ENCODE results near the gene EGFLAM.

EGFLAM gene

DNA sequence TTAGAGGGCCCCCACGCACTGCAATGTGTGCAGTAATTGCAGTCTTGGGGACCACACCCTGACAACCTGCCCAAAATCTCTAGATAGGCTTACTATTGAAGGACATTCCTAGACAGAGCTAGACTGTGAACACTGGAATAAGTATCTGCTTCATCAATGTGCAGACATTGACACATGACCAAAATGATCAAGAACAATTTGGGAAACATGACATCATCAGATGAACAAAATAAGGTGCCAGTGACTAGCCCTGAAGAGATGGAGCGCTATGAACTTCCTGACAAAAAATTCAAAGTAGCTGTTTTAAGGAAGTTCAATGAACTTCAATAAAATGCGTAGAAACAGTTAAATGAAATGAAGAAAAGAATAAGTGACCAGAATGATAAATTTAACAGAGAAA is 15.3 kb downstream of the EGFLAM start:
- Histone ChIP-seq H3F3A (ENCODE audit: insufficient read depth, low read length) (no peaks in the 10 kb centered on the region), H3K4me2 (ENCODE audit: low read length) (no peak overlapping the region), H3K36me3 (ENCODE audit: insufficient read depth, low read length) (no peaks in the 10 kb centered on the region)

DNA sequence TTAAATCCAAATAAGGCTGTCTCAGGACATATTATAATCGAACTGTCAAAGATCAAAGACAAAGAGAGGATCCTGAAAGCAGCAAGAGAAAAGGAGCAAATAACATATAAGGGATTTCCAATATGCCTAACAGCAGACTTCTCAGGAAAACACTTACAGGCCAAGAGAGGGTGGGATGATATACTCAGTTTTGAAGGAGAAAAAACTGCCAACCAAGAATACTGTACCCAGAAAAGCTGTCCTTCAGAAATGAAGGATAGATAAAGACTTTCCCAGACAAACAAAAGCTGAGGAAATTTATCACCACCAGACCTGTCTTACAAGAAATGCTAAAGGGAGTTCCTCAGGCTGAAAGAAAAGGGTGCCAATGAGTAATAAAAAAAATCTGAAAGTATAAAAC is 16.0 kb downstream of the EGFLAM start:
- no peak overlapping the region for H3K9ac ChIP-seq (ENCODE audit: low read length)
- no peak for TF ChIP-seq EZH2 (IDR thresholded peaks at IDR 0.05; ENCODE audit: borderline replicate concordance, low read length)
- TF ChIP-seq, protein P1, sequence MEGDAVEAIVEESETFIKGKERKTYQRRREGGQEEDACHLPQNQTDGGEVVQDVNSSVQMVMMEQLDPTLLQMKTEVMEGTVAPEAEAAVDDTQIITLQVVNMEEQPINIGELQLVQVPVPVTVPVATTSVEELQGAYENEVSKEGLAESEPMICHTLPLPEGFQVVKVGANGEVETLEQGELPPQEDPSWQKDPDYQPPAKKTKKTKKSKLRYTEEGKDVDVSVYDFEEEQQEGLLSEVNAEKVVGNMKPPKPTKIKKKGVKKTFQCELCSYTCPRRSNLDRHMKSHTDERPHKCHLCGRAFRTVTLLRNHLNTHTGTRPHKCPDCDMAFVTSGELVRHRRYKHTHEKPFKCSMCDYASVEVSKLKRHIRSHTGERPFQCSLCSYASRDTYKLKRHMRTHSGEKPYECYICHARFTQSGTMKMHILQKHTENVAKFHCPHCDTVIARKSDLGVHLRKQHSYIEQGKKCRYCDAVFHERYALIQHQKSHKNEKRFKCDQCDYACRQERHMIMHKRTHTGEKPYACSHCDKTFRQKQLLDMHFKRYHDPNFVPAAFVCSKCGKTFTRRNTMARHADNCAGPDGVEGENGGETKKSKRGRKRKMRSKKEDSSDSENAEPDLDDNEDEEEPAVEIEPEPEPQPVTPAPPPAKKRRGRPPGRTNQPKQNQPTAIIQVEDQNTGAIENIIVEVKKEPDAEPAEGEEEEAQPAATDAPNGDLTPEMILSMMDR (IDR thresholded peaks at IDR 0.05; ENCODE audit: low read length) = no peak
- H3K79me2 ChIP-seq (ENCODE audit: insufficient read depth, low read length) = no peaks in the 10 kb centered on the region
- H2AFZ ChIP-seq (ENCODE audit: low read length) = no peak overlapping the region
- H3K9me2 ChIP-seq (ENCODE audit: low read depth, low read length) = no peaks in the 10 kb centered on the region
- H3K27me3 ChIP-seq (ENCODE audit: insufficient read depth, low read length) = no peaks in the 10 kb centered on the region
- H3K36me3 ChIP-seq (ENCODE audit: insufficient read depth, low read length) = no peaks in the 10 kb centered on the region
- H3K4me2 ChIP-seq (ENCODE audit: low read length) = no peak overlapping the region
- H3K27ac ChIP-seq (ENCODE audit: low read depth, low read length, poor library complexity, severe bottlenecking) = no peak overlapping the region
- H3K4me3 ChIP-seq (ENCODE audit: low read depth, low read length, poor library complexity, severe bottlenecking) = no peak overlapping the region
- H4K20me1 ChIP-seq (ENCODE audit: insufficient read depth, low read length) = no peaks in the 10 kb centered on the region
- H3K9me3 ChIP-seq (ENCODE audit: low read length) = no peaks in the 10 kb centered on the region
- no peaks in the 10 kb centered on the region for H3F3A ChIP-seq (ENCODE audit: insufficient read depth, low read length)
- no peaks in the 10 kb centered on the region for H3K4me1 ChIP-seq (ENCODE audit: insufficient read depth, low read length, severe bottlenecking)

More for the DNA sequence above, 15.3 kb downstream of the EGFLAM start:
- no peak overlapping the region for H2AFZ ChIP-seq (ENCODE audit: low read length)
- no peaks in the 10 kb centered on the region for H4K20me1 ChIP-seq (ENCODE audit: insufficient read depth, low read length)
- no peaks in the 10 kb centered on the region for H3K4me1 ChIP-seq (ENCODE audit: insufficient read depth, low read length, severe bottlenecking)
- TF ChIP-seq, protein P1 (IDR thresholded peaks at IDR 0.05; ENCODE audit: low read length) = no peak
- TF ChIP-seq EZH2 (IDR thresholded peaks at IDR 0.05; ENCODE audit: borderline replicate concordance, low read length) = no peak
- no peak overlapping the region for H3K27ac ChIP-seq (ENCODE audit: low read depth, low read length, poor library complexity, severe bottlenecking)
- H3K9me2 ChIP-seq (ENCODE audit: low read depth, low read length) = no peaks in the 10 kb centered on the region
- H3K9ac ChIP-seq (ENCODE audit: low read length) = no peak overlapping the region
- no peak overlapping the region for H3K4me3 ChIP-seq (ENCODE audit: low read depth, low read length, poor library complexity, severe bottlenecking)
- no peaks in the 10 kb centered on the region for H3K79me2 ChIP-seq (ENCODE audit: insufficient read depth, low read length)
- H3K27me3 ChIP-seq (ENCODE audit: insufficient read depth, low read length) = no peaks in the 10 kb centered on the region
- no peaks in the 10 kb centered on the region for H3K9me3 ChIP-seq (ENCODE audit: low read length)

DNA sequence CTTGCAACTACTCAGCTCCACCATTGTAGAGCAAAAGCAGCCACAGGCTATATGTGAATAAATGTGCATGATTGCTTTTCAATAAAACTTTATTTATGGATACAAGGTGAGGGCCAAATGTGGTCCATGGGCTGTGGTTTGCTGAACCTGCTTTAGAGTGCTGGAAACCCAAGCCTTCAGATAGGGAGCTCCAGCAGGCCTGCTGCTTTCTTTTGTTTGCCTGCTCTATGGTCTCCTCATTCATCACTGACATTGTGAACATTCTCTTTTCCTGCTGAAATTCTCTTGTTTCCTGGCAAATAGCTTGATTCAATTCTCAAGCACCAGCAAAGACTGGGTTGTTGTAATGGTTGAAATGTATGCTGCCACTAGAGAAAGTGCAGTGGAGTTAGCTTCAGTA is 26.0 kb downstream of the EGFLAM start:
- no peaks in the 10 kb centered on the region for H3K9me3 ChIP-seq (ENCODE audit: low read length)
- H3K9ac ChIP-seq (ENCODE audit: low read length) = no peak overlapping the region
- no peaks in the 10 kb centered on the region for H4K20me1 ChIP-seq (ENCODE audit: insufficient read depth, low read length)
- H2AFZ ChIP-seq (ENCODE audit: low read length) = no peak overlapping the region
- no peaks in the 10 kb centered on the region for H3K27me3 ChIP-seq (ENCODE audit: insufficient read depth, low read length)
- TF ChIP-seq, protein P1 (IDR thresholded peaks at IDR 0.05; ENCODE audit: low read length) = no peak
- no peak for TF ChIP-seq EZH2 (IDR thresholded peaks at IDR 0.05; ENCODE audit: borderline replicate concordance, low read length)
- H3K4me2 ChIP-seq (ENCODE audit: low read length) = no peak overlapping the region
- no peaks in the 10 kb centered on the region for H3K36me3 ChIP-seq (ENCODE audit: insufficient read depth, low read length)
- no peaks in the 10 kb centered on the region for H3K9me2 ChIP-seq (ENCODE audit: low read depth, low read length)
- H3F3A ChIP-seq (ENCODE audit: insufficient read depth, low read length) = no peaks in the 10 kb centered on the region
- no peak overlapping the region for H3K4me3 ChIP-seq (ENCODE audit: low read depth, low read length, poor library complexity, severe bottlenecking)
- H3K27ac ChIP-seq (ENCODE audit: low read depth, low read length, poor library complexity, severe bottlenecking) = no peak overlapping the region
- no peaks in the 10 kb centered on the region for H3K79me2 ChIP-seq (ENCODE audit: insufficient read depth, low read length)
- H3K4me1 ChIP-seq (ENCODE audit: insufficient read depth, low read length, severe bottlenecking) = no peaks in the 10 kb centered on the region

All from OCI-LY1 (cell line).